ENCODE measurements around the gene ADGRL1. TPM values are rescaled to one million over a fixed set of nuclear protein-coding genes. Genes with fewer than 3 reads are reported as not detected.
"Not testable (repeated sequence)": the region's sequence is repeated elsewhere in the genome, so short reads cannot be mapped to it uniquely, and the experiment has no call there.

Gene ADGRL1
- 97.9 to 106 TPM (median 102 TPM) in 3 replicates for total RNA-seq

- not testable (repeated sequence) for H3K36me3 Mint-ChIP-seq; H3K9me3 Mint-ChIP-seq; H3K27me3 Mint-ChIP-seq (ENCODE audit: low read depth); DNase-seq (ENCODE audit: low spot score in 2 of 2, unreplicated experiment in 2 of 2)
- Mint-ChIP-seq H3K4me1 (peaks cover 18% of the 10 kb centered on the region), H3K4me3 (peak within 1 kb of the TSS; percentile 84), H3K27ac (peak within 1 kb of the TSS; percentile 96)
These were observed at the start of gene ADGRL1 for GRCh38 chr19:14205452-14206287. Gene ADGRL1, minus strand, starts transcription at chr19:14206169. Its CDS starts 22,567 bp downstream, at chr19:14183602.

GRCh38 chr19:14255316-14255715 is 49.3 kb upstream of the ADGRL1 start:
- DNase-seq (ENCODE audit: low spot score in 2 of 2, unreplicated experiment in 2 of 2); H3K4me3 Mint-ChIP-seq; H3K27ac Mint-ChIP-seq; H3K27me3 Mint-ChIP-seq (ENCODE audit: low read depth); H3K36me3 Mint-ChIP-seq; H3K9me3 Mint-ChIP-seq; H3K4me1 Mint-ChIP-seq: not testable (repeated sequence)

- not testable (repeated sequence) for H3K4me3 Mint-ChIP-seq
- peak overlapping the region; percentile 54 for H3K27ac Mint-ChIP-seq
These were observed 48.0 kb upstream of the ADGRL1 start for GRCh38 chr19:14253822-14254599.

GRCh38 chr19:14252136-14252535 is 46.2 kb upstream of the ADGRL1 start:
- H3K27me3 Mint-ChIP-seq (ENCODE audit: low read depth); H3K27ac Mint-ChIP-seq; H3K9me3 Mint-ChIP-seq; H3K4me3 Mint-ChIP-seq; DNase-seq (ENCODE audit: low spot score in 2 of 2, unreplicated experiment in 2 of 2); H3K36me3 Mint-ChIP-seq: not testable (repeated sequence)
- H3K4me1 Mint-ChIP-seq: peaks cover 14% of the 10 kb centered on the region

More at GRCh38 chr19:14253822-14254599, 48.0 kb upstream of the ADGRL1 start:
- H3K4me1 Mint-ChIP-seq; DNase-seq (ENCODE audit: low spot score in 2 of 2, unreplicated experiment in 2 of 2); H3K9me3 Mint-ChIP-seq; H3K27me3 Mint-ChIP-seq (ENCODE audit: low read depth); H3K36me3 Mint-ChIP-seq: not testable (repeated sequence)

GRCh38 chr19:14250870-14251269 is 44.9 kb upstream of the ADGRL1 start:
- Mint-ChIP-seq H3K27ac (peak overlapping the region; percentile 4), H3K4me1 (peaks cover 14% of the 10 kb centered on the region), H3K9me3 (no peaks in the 10 kb centered on the region), H3K36me3 (no peaks in the 10 kb centered on the region), H3K4me3 (peak overlapping the region; percentile 50), H3K27me3 (ENCODE audit: low read depth) (peaks cover 8% of the 10 kb centered on the region)
- no peak for DNase-seq (ENCODE audit: low spot score in 2 of 2, unreplicated experiment in 2 of 2)
- no peak for TF ChIP-seq CTCF (IDR thresholded peaks at IDR 0.05; ENCODE audit: unreplicated experiment)

- not testable (repeated sequence) for H3K9me3 Mint-ChIP-seq; DNase-seq (ENCODE audit: low spot score in 2 of 2, unreplicated experiment in 2 of 2); H3K36me3 Mint-ChIP-seq; H3K27me3 Mint-ChIP-seq (ENCODE audit: low read depth)
- H3K4me3 Mint-ChIP-seq: peak overlapping the region; percentile 50
- peak overlapping the region; percentile 4 for H3K27ac Mint-ChIP-seq
- peaks cover 14% of the 10 kb centered on the region for H3K4me1 Mint-ChIP-seq
These were observed 44.3 kb upstream of the ADGRL1 start for GRCh38 chr19:14250315-14250714.

- Mint-ChIP-seq H3K4me3 (peak overlapping the region; percentile 59), H3K4me1 (peaks cover 14% of the 10 kb centered on the region)
- H3K36me3 Mint-ChIP-seq; DNase-seq (ENCODE audit: low spot score in 2 of 2, unreplicated experiment in 2 of 2); H3K27me3 Mint-ChIP-seq (ENCODE audit: low read depth); H3K27ac Mint-ChIP-seq; H3K9me3 Mint-ChIP-seq: not testable (repeated sequence)
These were observed 43.9 kb upstream of the ADGRL1 start for GRCh38 chr19:14249891-14250290.

GRCh38 chr19:14249012-14249754 is 43.2 kb upstream of the ADGRL1 start:
- not testable (repeated sequence) for H3K36me3 Mint-ChIP-seq; H3K9me3 Mint-ChIP-seq; H3K27me3 Mint-ChIP-seq (ENCODE audit: low read depth)
- Mint-ChIP-seq H3K27ac (peak overlapping the region; percentile 69), H3K4me3 (peak overlapping the region; percentile 66), H3K4me1 (peaks cover 13% of the 10 kb centered on the region)
- DNase-seq (ENCODE audit: low spot score in 2 of 2, unreplicated experiment in 2 of 2): peak; percentile 22 to 63
